ENCODE data around the gene CLTB.

- TF ChIP-seq SIN3A (IDR thresholded peaks at IDR 0.05; ENCODE audit: borderline replicate concordance, insufficient read depth, low read length) (no peak), POLR2AphosphoS5 (IDR thresholded peaks at IDR 0.05; ENCODE audit: low read depth, low read length) (no peak), TAF1 (IDR thresholded peaks at IDR 0.05; ENCODE audit: borderline replicate concordance, insufficient read depth, low read length) (no peak), REST (IDR thresholded peaks at IDR 0.05; ENCODE audit: insufficient read depth in 1 of 2, low read depth in 2 of 2, low read length in 2 of 2) (no peak)
Measured at GRCh38 chr5:176432707-176433106, 16.4 kb upstream of the CLTB start.

Data from PFSK-1 (cell line).